Esophagus muscularis mucosa (tissue), 4 donors: ENCODE measurements around the gene ENO3. TPM values are rescaled to one million over a fixed set of nuclear protein-coding genes. Genes with fewer than 3 reads are reported as not detected.
"Not testable (repeated sequence)": the region's sequence is repeated elsewhere in the genome, so short reads cannot be mapped to it uniquely, and the experiment has no call there.

ENCODE experiments used
- DNase-seq: peaks from one replicate; pipeline ENCODE4 v3.0.0-alpha.2; 2017; ENCODE audit errors: extremely low spot score
- H3K27ac ChIP-seq, 4 donors: fragments of 200-600 bp; sonication (generic); replicated peaks in 1 of 4; 1 replicate in 3 of 4; 2 replicates in 1 of 4; pipeline ENCODE4 v1.5.1; 2016 to 2019; ENCODE audit warnings: mild to moderate bottlenecking in 1 of 4
- H3K27me3 ChIP-seq, 4 donors: fragments of 200-600 bp; sonication (generic); one replicate each; pipeline versions ENCODE4 v1.5.1 to v1.6.0; 2016 to 2019
- H3K36me3 ChIP-seq, 4 donors: fragments of 200-600 bp; sonication (generic); one replicate each; pipeline ENCODE4 v1.5.1; 2016 to 2019
- H3K4me1 ChIP-seq, 4 donors: fragments of 200-600 bp; sonication (generic); one replicate each; pipeline ENCODE4 v1.5.1; 2016 to 2019
- H3K4me3 ChIP-seq, 4 donors: fragments of 200-600 bp; sonication (generic); 1 replicate in 2 of 4; 2 replicates in 2 of 4; pipeline ENCODE4 v1.5.1; 2016 to 2019; ENCODE audit warnings: mild to moderate bottlenecking in 4 of 4, moderate library complexity in 1 of 4
- H3K9me3 ChIP-seq, 4 donors: fragments of 200-600 bp; sonication (generic); 1 replicate in 3 of 4; 2 replicates in 1 of 4; pipeline ENCODE4 v1.5.1; 2016 to 2019
- CTCF ChIP-seq, 3 experiments: fragments of 200-600 bp in 2 of 3; fragments of 450-650 bp in 1 of 3; sonication (generic) in 2 of 3; IDR thresholded peaks; one replicate each; pipeline ENCODE4 v1.5.1; 2017 to 2019; ENCODE audit warnings: antibody characterized with exemption in 3 of 3, mild to moderate bottlenecking in 2 of 3, moderate library complexity in 1 of 3
- EP300 ChIP-seq: sonication (generic); formaldehyde crosslinking; IDR thresholded peaks from one replicate; pipeline ENCODE4 v1.6.1; 2017; ENCODE audit warnings: antibody characterized with exemption
- POLR2A ChIP-seq: fragments of 450-650 bp; IDR thresholded peaks from one replicate; pipeline ENCODE4 v1.6.1; 2017; ENCODE audit warnings: antibody characterized with exemption, moderate library complexity, mild to moderate bottlenecking, low read depth
- POLR2AphosphoS5 ChIP-seq, 2 donors: sonication (generic); formaldehyde crosslinking; IDR thresholded peaks; one replicate each; pipeline ENCODE4 v1.6.1; 2017; ENCODE audit warnings: antibody characterized with exemption in 2 of 2
- WGBS: methylation state at CpG from one replicate; pipeline ENCODE4 v1.1.5; 2018; 5-methylcytosine and 5-hydroxymethylcytosine counted together
- intact Hi-C: fragments of 100-400 bp; cut with DNase I; formaldehyde crosslinking; loops from one replicate; pipeline ENCODE4 v1.15.1; 2023
- total RNA-seq, 4 donors: library from RNA; depleted of rRNA; stranded (reverse); fragments of >200 nt; gene quantifications; one replicate each; pipeline versions ENCODE4 v1.1.0 to v1.2.1, GENCODE V29; 2016

Gene ENO3
- total RNA-seq, 4 donors from 2014 or later: 1.2 to 7.2 (median 2.1) TPM

GRCh38 chr17:4920351-4921048 lies 30.4 kb upstream of the ENO3 start:
- no peak for DNase-seq
- 83% methylated on average over 10 of the region's 10 CpGs for WGBS
- no peaks in the 10 kb centered on the region for H3K36me3 ChIP-seq
- no peaks in the 10 kb centered on the region for H3K9me3 ChIP-seq
- H3K4me1 ChIP-seq: no peaks in the 10 kb centered on the region
- no peak overlapping the region for H3K4me3 ChIP-seq
- H3K27me3 ChIP-seq: no peaks in the 10 kb centered on the region
- TF ChIP-seq POLR2A: no peak
- TF ChIP-seq POLR2AphosphoS5 (IDR thresholded peaks at IDR 0.05): no peak
- TF ChIP-seq CTCF (IDR thresholded peaks at IDR 0.05): no peak
- TF ChIP-seq EP300: no peak
- H3K27ac ChIP-seq: no peak overlapping the region
- intact Hi-C loops: no loop called here

GRCh38 chr17:4921320-4921719 lies 29.6 kb upstream of the ENO3 start:
- Histone ChIP-seq H3K27me3 (no peaks in the 10 kb centered on the region), H3K36me3 (no peaks in the 10 kb centered on the region), H3K9me3 (no peaks in the 10 kb centered on the region), H3K27ac (no peak overlapping the region), H3K4me3 (no peak overlapping the region), H3K4me1 (no peaks in the 10 kb centered on the region)
- 90% methylated on average over 4 of the region's 4 CpGs for WGBS
- intact Hi-C loops: no loop called here
- DNase-seq: no peak
- TF ChIP-seq POLR2A: no peak
- TF ChIP-seq CTCF (IDR thresholded peaks at IDR 0.05): no peak
- no peak for TF ChIP-seq POLR2AphosphoS5 (IDR thresholded peaks at IDR 0.05)
- no peak for TF ChIP-seq EP300

- H3K27me3 ChIP-seq, H3K9me3 ChIP-seq, H3K4me1 ChIP-seq, DNase-seq, intact Hi-C loops, H3K36me3 ChIP-seq, H3K4me3 ChIP-seq, H3K27ac ChIP-seq: not testable (repeated sequence)
- 90% methylated on average over 21 of the region's 24 CpGs for WGBS
Observed at GRCh38 chr17:4926577-4927335, 24.2 kb upstream of the ENO3 start.

- no peak for TF ChIP-seq POLR2A
- TF ChIP-seq EP300: no peak
- no peak for TF ChIP-seq POLR2AphosphoS5 (IDR thresholded peaks at IDR 0.05)
- TF ChIP-seq CTCF (IDR thresholded peaks at IDR 0.05): no peak
- H3K27me3 ChIP-seq: no peaks in the 10 kb centered on the region
Observed at GRCh38 chr17:4928881-4929280, 22.0 kb upstream of the ENO3 start.

GRCh38 chr17:4931963-4932362 lies 19.0 kb upstream of the ENO3 start, which contains the start of gene GP1BA:
TSS of gene GP1BA (plus strand) at chr17:4932277. CDS start at chr17:4932605, 328 bp downstream.
- H3K27ac ChIP-seq: no peak within 1 kb of the TSS
- H3K4me1 ChIP-seq: peaks cover 11 to 15% (median 13%) of the 10 kb centered on the region in 4 donors
- no peak for DNase-seq
- no peaks in the 10 kb centered on the region for H3K9me3 ChIP-seq
- WGBS: 77% methylated on average over 12 of the region's 14 CpGs
- H3K27me3 ChIP-seq: no peaks in the 10 kb centered on the region
- TF ChIP-seq POLR2A (no peak), EP300 (no peak), CTCF (IDR thresholded peaks at IDR 0.05) (no peak), POLR2AphosphoS5 (IDR thresholded peaks at IDR 0.05) (no peak)
- peaks cover 0 to 15% (median 10%) of the 10 kb centered on the region in 4 donors for H3K36me3 ChIP-seq
- intact Hi-C loops: no loop called here
- H3K4me3 ChIP-seq: no peak within 1 kb of the TSS

More at GRCh38 chr17:4928881-4929280, 22.0 kb upstream of the ENO3 start:
- peaks cover 3 to 6% (median 4%) of the 10 kb centered on the region in 4 donors for H3K4me1 ChIP-seq
- H3K36me3 ChIP-seq: no peaks in the 10 kb centered on the region
- intact Hi-C loops: no loop called here
- no peak overlapping the region for H3K4me3 ChIP-seq
- DNase-seq: no peak
- no peaks in the 10 kb centered on the region for H3K9me3 ChIP-seq
- 97% methylated on average over 18 of the region's 18 CpGs for WGBS
- H3K27ac ChIP-seq: no peak overlapping the region
